H7 (cell line): ENCODE measurements around the gene PRR12. TPM values are rescaled to one million over a fixed set of nuclear protein-coding genes. Genes with fewer than 3 reads are reported as not detected.

Experiments used
- DNase-seq: peaks from one replicate; pipeline ENCODE4 v3.0.0; 2012
- H3K27me3 ChIP-seq: 2 replicates; pipeline ENCODE4 v1.6.0; 2011; ENCODE audit warnings: mild to moderate bottlenecking, low read length; ENCODE audit not compliant: control insufficient read depth, insufficient read depth
- H3K36me3 ChIP-seq: replicated peaks from 2 replicates; pipeline ENCODE4 v1.5.1; 2011; ENCODE audit warnings: low read length; ENCODE audit not compliant: control insufficient read depth, insufficient read depth
- H3K4me3 ChIP-seq: 2 replicates; pipeline ENCODE4 v1.5.1; 2011; ENCODE audit warnings: low read depth, mild to moderate bottlenecking, control low read depth, low read length, moderate library complexity; ENCODE audit not compliant: insufficient read depth
- total RNA-seq: library from RNA; depleted of rRNA; stranded (reverse); fragments of >200 nt; shearing (Covaris generic); gene quantifications from 2 replicates; pipeline ENCODE4 v1.2.3, GENCODE V29; 2014; rRNA removed

PRR12 gene
- total RNA-seq, 1 experiment from 2014 or later, result 8.2 TPM

- DNase-seq, result peak; percentile 97
- Histone ChIP-seq H3K36me3 (peaks cover 29% of the 10 kb centered on the region), H3K4me3 (peak within 1 kb of the TSS; percentile 90), H3K27me3 (no peaks in the 10 kb centered on the region)
Observed at GRCh38 chr19:49665351-49666119, 74.6 kb downstream of the PRR12 start, which contains the start of the genes BCL2L12 and IRF3. TSS of gene BCL2L12 (plus strand) at chr19:49665933. CDS start at chr19:49666693, 760 bp downstream. TSS of gene IRF3 (minus strand) at chr19:49665857. CDS start at chr19:49664838, 1,019 bp downstream.

GRCh38 chr19:49666120-49666444 lies 75.1 kb downstream of the PRR12 start:
- DNase-seq, result no peak

GRCh38 chr19:49667473-49667872 lies 76.5 kb downstream of the PRR12 start:
- Histone ChIP-seq H3K4me3 (no peak overlapping the region), H3K27me3 (no peaks in the 10 kb centered on the region), H3K36me3 (peaks cover 14% of the 10 kb centered on the region)
- DNase-seq, result no peak

More at GRCh38 chr19:49666120-49666444, 75.1 kb downstream of the PRR12 start:
- Histone ChIP-seq H3K4me3 (peak overlapping the region; percentile 90), H3K27me3 (no peaks in the 10 kb centered on the region), H3K36me3 (peaks cover 25% of the 10 kb centered on the region)

GRCh38 chr19:49669516-49669915 lies 78.5 kb downstream of the PRR12 start:
- Histone ChIP-seq H3K27me3 (no peaks in the 10 kb centered on the region), H3K36me3 (peaks cover 12% of the 10 kb centered on the region), H3K4me3 (no peak overlapping the region)
- no peak for DNase-seq

GRCh38 chr19:49672131-49672919 lies 81.3 kb downstream of the PRR12 start:
- peak; percentile 96 for DNase-seq
- H3K27me3 ChIP-seq, result no peaks in the 10 kb centered on the region
- peak overlapping the region; percentile 21 for H3K4me3 ChIP-seq
- H3K36me3 ChIP-seq, result peaks cover 9% of the 10 kb centered on the region

Other genes with a start within 250 kb of the PRR12 start
- 110 and 155 TPM in 2 replicates for gene TEAD2, start 228.8 kb upstream of the PRR12 start, total RNA-seq
- 3.6 and 4.3 TPM in 2 replicates for gene DKKL1, start 227.3 kb upstream of the PRR12 start, total RNA-seq
- gene KASH5, start 202.9 kb upstream of the PRR12 start, total RNA-seq, result 0.21 and 0.26 TPM in 2 replicates
- not detected in 2 replicates for gene PTH2, start 167.7 kb upstream of the PRR12 start, total RNA-seq
- gene GFY, start 165.8 kb upstream of the PRR12 start, total RNA-seq, result not detected in 2 replicates
- 0.14 and 0.26 TPM in 2 replicates for gene SLC17A7, start 149.7 kb upstream of the PRR12 start, total RNA-seq
- 172 and 194 TPM in 2 replicates for gene PIH1D1, start 139.4 kb upstream of the PRR12 start, total RNA-seq
- gene ALDH16A1, start 138.0 kb upstream of the PRR12 start, total RNA-seq, result 55.5 and 62.2 TPM in 2 replicates
- gene FLT3LG, start 117.0 kb upstream of the PRR12 start, total RNA-seq, result 0.55 and 1.6 TPM in 2 replicates
- 4,136 and 6,335 TPM in 2 replicates for gene RPL13A, start 103.6 kb upstream of the PRR12 start, total RNA-seq
- gene RPS11, start 94.7 kb upstream of the PRR12 start, total RNA-seq, result 2,449 and 2,647 TPM in 2 replicates
- gene FCGRT, start 78.5 kb upstream of the PRR12 start, total RNA-seq, result 28.5 and 36.9 TPM in 2 replicates
- gene RCN3, start 63.2 kb upstream of the PRR12 start, total RNA-seq, result 28.2 and 29.2 TPM in 2 replicates
- 102 and 142 TPM in 2 replicates for gene NOSIP, start 10.6 kb upstream of the PRR12 start, total RNA-seq
- 0.55 and 1.2 TPM in 2 replicates for gene PRRG2, start 9.9 kb upstream of the PRR12 start, total RNA-seq
- gene RRAS, start 49.0 kb downstream of the PRR12 start, total RNA-seq, result 13.3 and 20.1 TPM in 2 replicates
- gene SCAF1, start 51.0 kb downstream of the PRR12 start, total RNA-seq, result 32.9 and 37.0 TPM in 2 replicates
- 107 and 108 TPM in 2 replicates for gene IRF3, start 74.7 kb downstream of the PRR12 start, total RNA-seq
- gene BCL2L12, start 74.8 kb downstream of the PRR12 start, total RNA-seq, result 34.3 and 42.5 TPM in 2 replicates
- gene PRMT1, start 86.1 kb downstream of the PRR12 start, total RNA-seq, result 690 and 848 TPM in 2 replicates
- 1.4 and 1.8 TPM in 2 replicates for gene ADM5, start 98.4 kb downstream of the PRR12 start, total RNA-seq
- gene CPT1C, start 99.9 kb downstream of the PRR12 start, total RNA-seq, result 25.8 and 28.9 TPM in 2 replicates
- 0.24 and 0.52 TPM in 2 replicates for gene TSKS, start 172.1 kb downstream of the PRR12 start, total RNA-seq
- 208 and 249 TPM in 2 replicates for gene AP2A1, start 175.8 kb downstream of the PRR12 start, total RNA-seq
- 48.5 and 49.5 TPM in 2 replicates for gene FUZ, start 222.1 kb downstream of the PRR12 start, total RNA-seq
- 49.3 and 53.5 TPM in 2 replicates for gene MED25, start 227.1 kb downstream of the PRR12 start, total RNA-seq